Stimulated activated CD8-positive, alpha-beta memory T cell treated with anti-CD3 and anti-CD28 coated beads, Interleukin-12 subunit alpha, Interleukin-12 subunit beta, amount 100 ng/mL, for 24 hours (primary cell): ENCODE measurements around the gene NYAP2.

Source experiments
- DNase-seq: peaks from one replicate; pipeline ENCODE4 v3.0.0-alpha.2; 2020; ENCODE audit errors: extremely low read depth

Gene NYAP2

GRCh38 chr2:225428360-225428759 lies 28.9 kb downstream of the NYAP2 start:
- DNase-seq: no peak

- DNase-seq: no peak
Measured at GRCh38 chr2:225429717-225430116, 30.2 kb downstream of the NYAP2 start.

GRCh38 chr2:225431105-225431863 lies 31.8 kb downstream of the NYAP2 start:
- DNase-seq: no peak

- no peak for DNase-seq
Measured at GRCh38 chr2:225434014-225434413, 34.5 kb downstream of the NYAP2 start.

GRCh38 chr2:225437319-225437718 lies 37.8 kb downstream of the NYAP2 start:
- DNase-seq: no peak

DNA sequence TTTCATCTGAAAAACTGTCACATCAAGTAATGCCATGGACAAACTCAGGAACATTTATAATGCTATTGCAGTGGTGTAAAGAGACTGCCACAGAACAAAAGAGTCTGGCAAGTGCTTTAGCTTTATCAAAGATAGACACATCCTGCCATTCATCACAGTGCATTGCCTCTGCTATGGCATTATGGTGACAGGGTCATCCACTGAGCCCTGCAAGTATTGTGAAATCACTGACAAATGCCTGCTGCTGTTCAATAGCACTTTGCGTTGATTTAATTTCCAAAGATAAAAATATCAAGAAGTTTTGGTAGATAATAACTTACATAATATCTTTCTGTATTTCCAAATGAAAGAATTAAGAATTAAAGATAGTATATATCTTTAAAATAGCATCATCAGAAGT lies 38.7 kb downstream of the NYAP2 start:
- DNase-seq: no peak

GRCh38 chr2:225452677-225453076 lies 53.2 kb downstream of the NYAP2 start:
- DNase-seq: no peak

- DNase-seq: no peak
Measured at GRCh38 chr2:225454412-225454811, 54.9 kb downstream of the NYAP2 start.

DNA sequence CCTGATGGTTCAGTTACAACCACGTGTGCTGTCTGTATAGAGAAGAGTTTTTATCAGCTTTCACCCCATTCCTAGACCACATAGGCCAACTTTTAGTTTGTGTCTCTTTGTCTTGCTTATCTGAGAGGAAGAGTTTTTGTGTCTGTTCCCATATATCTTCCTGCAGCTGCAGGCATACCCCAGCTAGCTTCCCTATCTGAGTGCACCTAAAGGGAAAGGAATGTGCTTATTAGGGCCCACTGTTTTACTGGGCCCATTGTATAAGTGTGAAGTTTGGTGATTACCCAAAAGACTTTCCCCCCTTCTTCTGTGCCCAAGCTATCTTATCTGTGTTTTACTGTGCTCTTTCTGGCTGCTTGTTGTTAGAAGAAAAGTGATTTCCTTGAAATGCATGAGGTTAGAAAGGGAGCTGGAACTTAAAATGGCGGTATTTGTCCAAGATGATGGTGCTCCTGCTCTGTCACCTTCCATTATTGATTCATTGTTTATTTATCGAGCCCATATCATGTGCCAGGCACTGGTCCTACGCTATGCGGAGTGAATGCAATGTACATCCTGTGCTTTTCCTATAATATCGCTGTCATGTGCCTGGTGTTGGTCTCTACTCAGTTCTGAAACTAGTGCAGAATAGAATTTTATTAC lies 57.2 kb downstream of the NYAP2 start:
- no peak for DNase-seq

DNA sequence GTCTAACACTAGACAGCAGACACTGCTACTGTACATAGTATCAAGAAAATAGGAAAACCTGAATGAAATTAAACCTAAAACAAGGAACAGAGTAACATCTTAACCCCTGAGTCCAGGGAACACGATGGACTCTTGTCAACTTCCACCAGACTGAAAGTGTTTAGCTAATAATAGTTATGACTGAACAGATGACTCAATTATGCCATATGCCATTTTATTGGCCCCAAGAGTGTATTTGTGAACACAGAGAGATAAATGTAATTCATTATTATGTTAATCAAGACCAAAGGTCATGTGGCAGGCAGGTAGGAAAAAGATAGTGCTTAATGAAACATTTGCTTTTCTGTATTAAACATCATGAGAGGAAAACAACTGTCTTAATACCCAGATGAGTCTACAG lies 58.0 kb downstream of the NYAP2 start:
- no peak for DNase-seq

- DNase-seq: no peak
Measured at GRCh38 chr2:225458431-225459117, 59.1 kb downstream of the NYAP2 start.

GRCh38 chr2:225462417-225462816 lies 62.9 kb downstream of the NYAP2 start:
- DNase-seq: no peak

- DNase-seq: no peak
Measured at GRCh38 chr2:225462945-225463344, 63.4 kb downstream of the NYAP2 start.

DNA sequence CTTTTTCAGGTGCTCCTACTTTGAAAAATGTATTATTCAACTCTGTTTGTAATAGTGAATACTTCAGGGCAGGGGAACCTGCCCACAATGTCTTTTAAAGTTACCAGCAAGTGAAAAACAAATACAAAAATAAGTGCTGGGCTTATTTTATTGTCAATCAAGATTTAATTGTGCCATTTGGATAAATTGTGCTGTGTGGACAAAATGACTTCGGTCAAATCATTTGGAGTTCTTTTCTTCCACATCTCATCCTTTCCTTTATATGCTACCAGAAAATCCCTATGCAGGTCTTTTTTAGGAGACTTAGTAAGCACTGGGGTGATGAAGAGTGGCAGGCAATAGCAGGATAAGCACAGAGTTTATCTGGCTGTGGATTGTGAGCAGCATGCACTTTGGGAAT lies 63.9 kb downstream of the NYAP2 start:
- DNase-seq: no peak

DNA sequence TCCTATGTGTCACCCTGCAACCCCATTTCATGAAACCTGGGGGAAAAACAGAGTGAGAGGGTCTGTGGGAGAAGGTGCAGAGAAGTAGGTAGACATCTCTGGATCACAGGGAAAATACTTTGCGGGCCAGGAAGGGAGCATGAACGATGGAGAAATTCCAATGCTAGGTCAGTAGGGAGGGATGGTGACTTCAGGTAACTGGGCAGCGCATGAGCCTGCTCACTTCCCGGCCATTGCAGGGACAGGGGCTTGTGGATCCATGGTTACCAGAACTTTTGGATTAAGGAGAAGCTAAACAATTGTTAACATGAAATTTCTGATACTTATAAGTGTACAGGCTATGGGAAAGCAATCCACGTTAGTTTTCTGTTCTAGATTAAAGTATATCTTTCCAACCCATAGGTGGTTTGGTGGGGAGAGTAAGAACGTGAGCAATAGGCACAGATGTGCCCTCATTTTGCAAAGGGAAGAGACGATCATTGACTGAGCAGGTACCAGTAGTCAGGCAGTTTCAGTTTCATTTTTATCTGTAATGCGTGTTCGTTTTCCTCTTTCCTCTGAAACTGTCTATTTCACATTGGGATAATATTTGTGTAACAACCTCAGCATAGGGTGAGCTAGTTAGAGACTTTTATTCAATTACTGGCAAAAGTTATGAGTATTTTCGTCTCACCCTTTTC lies 65.0 kb downstream of the NYAP2 start:
- no peak for DNase-seq

DNA sequence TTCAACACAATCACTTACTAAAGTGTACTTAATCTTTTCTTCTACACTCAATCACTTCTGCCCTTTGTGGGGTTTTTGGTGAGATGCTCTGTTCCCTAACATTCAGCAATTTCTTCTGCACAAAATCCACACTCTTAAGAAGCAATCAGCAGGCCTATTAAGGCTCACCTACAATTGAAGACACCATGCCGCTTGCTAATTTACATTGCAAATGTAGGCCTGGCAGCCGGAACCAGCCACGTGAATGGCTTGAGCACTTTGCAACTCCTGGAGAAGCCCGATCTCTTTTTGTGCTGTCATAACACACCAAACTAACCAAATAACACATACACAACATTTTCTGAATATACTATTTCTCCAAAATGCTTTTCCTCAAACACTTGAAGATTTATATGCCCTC lies 66.3 kb downstream of the NYAP2 start:
- no peak for DNase-seq

- no peak for DNase-seq
Measured at GRCh38 chr2:225466891-225467604, 67.5 kb downstream of the NYAP2 start.

GRCh38 chr2:225468131-225468530 lies 68.6 kb downstream of the NYAP2 start:
- DNase-seq: no peak

DNA sequence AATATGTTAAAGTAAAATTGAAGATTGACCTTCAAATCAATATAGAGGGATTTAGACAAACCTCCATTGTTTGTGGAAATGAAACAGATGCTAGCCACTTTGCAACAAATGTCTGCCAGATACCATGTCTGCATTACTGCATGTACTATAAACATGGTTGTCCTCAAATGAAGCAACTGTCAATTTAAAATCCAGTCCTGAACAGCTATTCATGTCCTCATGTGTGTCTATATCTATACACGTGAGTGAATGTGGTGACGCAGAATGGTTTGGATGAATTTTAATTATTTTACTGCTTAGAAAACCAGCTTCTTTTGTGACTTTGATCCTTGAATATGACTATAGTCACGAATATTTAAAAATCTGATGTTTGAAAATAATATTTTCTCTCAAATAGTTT lies 71.5 kb downstream of the NYAP2 start:
- DNase-seq: no peak

GRCh38 chr2:225471482-225471881 lies 72.0 kb downstream of the NYAP2 start:
- DNase-seq: no peak

- DNase-seq: no peak
Measured at GRCh38 chr2:225472161-225472560, 72.7 kb downstream of the NYAP2 start.

- no peak for DNase-seq
Measured at GRCh38 chr2:225479386-225479785, 79.9 kb downstream of the NYAP2 start.
